HG03159 (cell line): ENCODE measurements around the gene ALKBH2.

Experiments
- ATAC-seq: cut with Tn5 transposase; IDR thresholded peaks from one replicate; pipeline ENCODE4 v1.9.1; 2021; ENCODE audit warnings: mild to moderate bottlenecking, moderate library complexity; ENCODE audit not compliant: unreplicated experiment

Gene ALKBH2

GRCh38 chr12:109093022-109093918, at the start of gene ALKBH2:
Gene ALKBH2 (minus strand): TSS chr12:109093472. CDS start chr12:109092786, 686 bp downstream.
- peak; percentile 62 for ATAC-seq

- ATAC-seq, result no peak
Observed at GRCh38 chr12:109140560-109140959, 47.3 kb upstream of the ALKBH2 start.

- no peak for ATAC-seq
Observed at GRCh38 chr12:109139791-109140190, 46.5 kb upstream of the ALKBH2 start.

- no peak for ATAC-seq
Observed at GRCh38 chr12:109139360-109139759, 46.1 kb upstream of the ALKBH2 start.

GRCh38 chr12:109137055-109137454, 43.8 kb upstream of the ALKBH2 start:
- no peak for ATAC-seq

- ATAC-seq, result no peak
Observed at GRCh38 chr12:109134186-109134917, 41.1 kb upstream of the ALKBH2 start.

- ATAC-seq, result no peak
Observed at GRCh38 chr12:109131154-109132050, 38.1 kb upstream of the ALKBH2 start.

- no peak for ATAC-seq
Observed at GRCh38 chr12:109130297-109131153, 37.3 kb upstream of the ALKBH2 start.

- no peak for ATAC-seq
Observed at GRCh38 chr12:109127533-109128242, 34.4 kb upstream of the ALKBH2 start.

GRCh38 chr12:109126784-109127183, 33.5 kb upstream of the ALKBH2 start:
- no peak for ATAC-seq

- no peak for ATAC-seq
Observed at GRCh38 chr12:109125791-109126190, 32.5 kb upstream of the ALKBH2 start.

- no peak for ATAC-seq
Observed at GRCh38 chr12:109124878-109125648, 31.8 kb upstream of the ALKBH2 start.

- no peak for ATAC-seq
Observed at GRCh38 chr12:109121346-109121880, 28.1 kb upstream of the ALKBH2 start.

- no peak for ATAC-seq
Observed at GRCh38 chr12:109120557-109120956, 27.3 kb upstream of the ALKBH2 start.

GRCh38 chr12:109120095-109120494, 26.8 kb upstream of the ALKBH2 start:
- no peak for ATAC-seq

GRCh38 chr12:109116611-109116949, 23.3 kb upstream of the ALKBH2 start:
- no peak for ATAC-seq

GRCh38 chr12:109115758-109116610, 22.7 kb upstream of the ALKBH2 start, which contains the start of gene ACACB:
Gene ACACB (plus strand): TSS chr12:109116587. CDS start chr12:109139406, 22,819 bp downstream.
- no peak for ATAC-seq

GRCh38 chr12:109115404-109115757, 22.1 kb upstream of the ALKBH2 start:
- no peak for ATAC-seq
